ENCODE results near the gene IP6K1. TPM values are rescaled to one million over a fixed set of nuclear protein-coding genes. Genes with fewer than 3 reads are reported as not detected.
"Not testable (repeated sequence)": the region's sequence is repeated elsewhere in the genome, so short reads cannot be mapped to it uniquely, and the experiment has no call there.

IP6K1 gene
- total RNA-seq, 2 donors from 2014 or later: 26.3 to 37.2 TPM

DNA sequence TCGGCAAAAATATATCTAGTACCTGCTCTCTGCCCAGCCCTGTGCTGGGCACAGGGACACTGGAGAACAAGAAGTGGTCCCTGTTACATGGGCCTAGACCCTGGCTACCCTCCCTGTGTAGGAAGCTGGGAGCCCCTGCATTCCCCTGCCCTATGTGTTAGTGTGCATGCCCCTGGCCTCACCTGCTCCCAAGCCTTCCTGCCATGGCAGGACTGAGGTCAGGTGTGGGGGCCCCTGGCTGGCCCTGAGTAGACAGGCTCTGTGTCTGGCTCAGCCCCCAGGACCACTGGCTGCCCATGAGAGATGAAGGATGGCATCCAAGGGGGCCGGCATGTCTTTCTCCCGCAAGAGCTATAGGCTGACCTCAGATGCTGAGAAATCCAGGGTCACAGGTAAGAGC lies 95.5 kb downstream of the IP6K1 start:
- peak overlapping the region; percentile 99 for H3K27ac Mint-ChIP-seq
- H3K4me3 Mint-ChIP-seq: peak overlapping the region; percentile 96
- not testable (repeated sequence) for H3K9me3 Mint-ChIP-seq; H3K27me3 Mint-ChIP-seq; ATAC-seq (replicated peaks); H3K4me1 Mint-ChIP-seq
- peaks cover 20% of the 10 kb centered on the region for H3K36me3 Mint-ChIP-seq (ENCODE audit: low read depth)

DNA sequence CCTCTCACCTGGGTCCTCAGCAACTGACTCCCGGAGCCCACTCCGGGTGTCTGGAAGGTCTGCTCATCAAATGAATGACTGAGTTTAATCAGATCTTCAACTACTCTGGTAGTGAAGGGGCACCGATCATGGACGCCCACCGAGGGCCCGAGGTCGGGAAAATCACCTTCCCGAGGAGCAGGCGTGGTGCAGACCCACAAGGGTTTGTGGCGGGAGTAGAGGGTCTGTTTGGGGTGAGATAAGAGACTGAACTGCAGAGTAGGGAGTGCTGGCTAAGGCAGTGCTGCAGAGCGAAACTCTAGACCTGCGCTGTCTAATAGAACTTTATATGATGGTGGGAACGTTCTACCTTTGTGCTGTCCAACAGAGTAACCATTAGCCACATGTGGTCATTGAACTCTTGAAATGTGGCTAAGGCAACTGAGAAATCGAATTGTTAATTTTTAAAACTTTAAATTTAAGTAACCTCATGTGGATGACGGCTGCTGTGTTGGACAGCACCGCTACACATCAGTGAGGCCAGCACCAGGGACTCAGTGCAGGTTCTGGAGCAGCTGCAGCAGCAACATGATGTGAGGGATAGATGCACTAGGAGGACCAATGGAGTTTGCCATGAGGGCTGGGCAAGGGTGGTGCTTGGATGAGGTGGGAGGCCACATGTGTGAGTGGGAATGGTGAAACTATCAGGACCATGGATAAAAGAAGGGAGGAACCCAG lies 96.3 kb downstream of the IP6K1 start:
- H3K36me3 Mint-ChIP-seq (ENCODE audit: low read depth): peaks cover 20% of the 10 kb centered on the region

DNA sequence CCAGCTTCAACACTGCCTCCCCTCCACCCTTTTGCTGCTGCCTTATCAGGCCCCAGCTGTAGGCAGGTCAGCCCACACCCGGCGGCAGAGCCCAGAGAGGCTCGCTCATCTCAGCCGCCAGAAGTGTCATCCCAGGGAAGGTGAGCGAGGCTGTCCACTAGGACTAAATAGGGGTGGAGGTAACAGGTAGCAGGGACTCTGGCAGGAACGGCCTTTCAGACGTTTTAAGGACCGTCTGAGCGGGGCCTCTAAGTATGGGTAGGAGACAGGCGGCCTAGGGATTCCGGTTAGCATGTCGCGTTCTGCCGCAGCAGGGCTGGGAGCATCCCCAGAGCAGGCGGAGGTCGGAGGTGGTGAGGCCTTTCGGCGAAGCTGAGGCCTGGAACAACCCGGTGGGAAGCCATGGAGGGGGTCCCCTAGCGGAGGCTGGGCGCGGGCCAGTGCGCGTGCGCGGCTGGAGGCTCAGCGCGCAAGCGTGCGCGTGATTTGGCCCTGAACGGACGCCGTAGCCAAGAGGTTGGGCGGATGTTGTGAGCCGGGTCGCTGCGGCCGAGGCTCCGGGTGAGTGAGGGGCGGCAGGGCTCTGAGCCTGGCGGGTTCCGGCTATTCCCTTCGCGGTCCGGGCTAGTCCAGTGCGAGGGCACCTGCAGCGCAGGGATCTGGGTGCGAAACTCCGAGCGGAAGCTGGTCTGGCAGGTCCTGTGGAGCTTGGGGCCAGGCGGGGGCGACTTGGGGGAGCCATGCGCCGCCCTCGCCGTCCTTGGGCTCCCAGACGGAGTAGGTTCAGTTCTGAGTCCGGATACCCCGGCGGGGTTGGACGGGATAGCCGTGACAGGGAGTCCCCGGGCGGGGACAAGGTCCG lies 97.1 kb downstream of the IP6K1 start, which contains the start of the genes MST1 and RNF123:
Gene MST1, minus strand, starts transcription at position 429 of the 862 bp plus-strand sequence. CDS start 783 bp downstream, outside the sequence.
Gene RNF123, plus strand, starts transcription at position 512 of the 862 bp plus-strand sequence. CDS start 1,609 bp downstream, outside the sequence.
- Mint-ChIP-seq H3K4me1 (peaks cover 10% of the 10 kb centered on the region), H3K27me3 (no peaks in the 10 kb centered on the region), H3K4me3 (peak within 1 kb of the TSS; percentile 96), H3K9me3 (no peaks in the 10 kb centered on the region), H3K27ac (peak within 1 kb of the TSS; percentile 99), H3K36me3 (ENCODE audit: low read depth) (peaks cover 18% of the 10 kb centered on the region)
- peak; percentile 81 for ATAC-seq (replicated peaks)

More for the DNA sequence above, 96.3 kb downstream of the IP6K1 start:
- Mint-ChIP-seq H3K27ac (peak overlapping the region; percentile 99), H3K4me3 (peak overlapping the region; percentile 96)
- not testable (repeated sequence) for ATAC-seq (replicated peaks); H3K27me3 Mint-ChIP-seq; H3K9me3 Mint-ChIP-seq; H3K4me1 Mint-ChIP-seq

DNA sequence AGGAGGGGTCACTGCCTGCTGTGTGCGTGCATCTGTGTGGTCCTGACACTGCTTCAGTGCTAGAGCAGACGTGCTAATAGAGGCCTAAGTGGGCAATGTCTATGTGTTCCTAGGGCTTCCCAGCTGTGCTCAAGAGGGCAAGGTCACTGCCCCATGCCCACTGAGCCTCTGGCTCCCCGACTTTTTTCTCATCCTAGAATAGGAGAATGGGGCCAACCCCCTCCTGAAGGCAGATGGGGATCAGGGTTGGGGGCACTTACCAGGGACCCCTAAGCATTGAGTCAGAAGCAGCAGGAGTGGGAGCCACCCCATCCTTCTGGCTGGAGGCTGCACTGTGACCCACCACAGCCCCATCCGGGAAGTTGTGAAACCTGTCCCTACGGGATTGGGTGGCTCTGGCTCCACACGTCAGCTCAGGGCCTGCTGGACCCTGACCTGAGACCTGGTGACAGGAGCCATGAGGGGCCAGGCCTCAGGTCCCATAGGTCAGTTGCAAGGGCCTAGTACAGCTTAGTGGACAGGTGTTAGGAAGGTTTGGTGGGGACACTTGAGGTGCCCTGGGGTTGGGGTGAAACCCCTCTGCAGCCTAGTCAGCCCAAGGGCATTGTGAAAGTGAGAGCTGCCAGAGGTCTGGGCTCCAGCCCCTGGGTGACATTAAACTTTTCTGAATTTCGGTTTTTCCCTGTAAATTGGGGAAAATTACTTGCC lies 97.8 kb downstream of the IP6K1 start:
- not testable (repeated sequence) for H3K4me1 Mint-ChIP-seq; H3K27me3 Mint-ChIP-seq; H3K9me3 Mint-ChIP-seq; ATAC-seq (replicated peaks)
- peaks cover 14% of the 10 kb centered on the region for H3K36me3 Mint-ChIP-seq (ENCODE audit: low read depth)
- peak overlapping the region; percentile 99 for H3K27ac Mint-ChIP-seq
- H3K4me3 Mint-ChIP-seq: peak overlapping the region; percentile 96

DNA sequence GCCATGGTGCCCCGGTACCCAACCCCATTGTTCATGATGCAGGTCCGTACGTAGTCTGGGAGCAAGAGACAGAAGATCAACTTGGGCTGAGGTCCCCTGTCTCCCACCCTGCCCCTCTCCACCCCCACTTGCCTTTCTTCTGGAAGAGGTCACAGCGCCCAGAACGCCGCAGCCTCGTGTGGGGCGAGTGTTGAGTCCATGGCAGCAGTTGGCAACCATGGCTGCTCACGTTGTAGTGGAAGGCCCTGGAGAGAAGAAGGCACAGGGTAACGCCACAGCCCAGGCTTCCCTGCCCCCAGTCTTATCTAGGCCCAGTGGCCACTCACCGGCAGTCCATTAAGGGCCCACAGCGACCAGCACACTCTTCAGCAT lies 98.9 kb downstream of the IP6K1 start:
- not testable (repeated sequence) for H3K4me1 Mint-ChIP-seq; H3K9me3 Mint-ChIP-seq; ATAC-seq (replicated peaks); H3K27me3 Mint-ChIP-seq; H3K27ac Mint-ChIP-seq
- H3K4me3 Mint-ChIP-seq: peak overlapping the region; percentile 96
- peaks cover 24% of the 10 kb centered on the region for H3K36me3 Mint-ChIP-seq (ENCODE audit: low read depth)

DNA sequence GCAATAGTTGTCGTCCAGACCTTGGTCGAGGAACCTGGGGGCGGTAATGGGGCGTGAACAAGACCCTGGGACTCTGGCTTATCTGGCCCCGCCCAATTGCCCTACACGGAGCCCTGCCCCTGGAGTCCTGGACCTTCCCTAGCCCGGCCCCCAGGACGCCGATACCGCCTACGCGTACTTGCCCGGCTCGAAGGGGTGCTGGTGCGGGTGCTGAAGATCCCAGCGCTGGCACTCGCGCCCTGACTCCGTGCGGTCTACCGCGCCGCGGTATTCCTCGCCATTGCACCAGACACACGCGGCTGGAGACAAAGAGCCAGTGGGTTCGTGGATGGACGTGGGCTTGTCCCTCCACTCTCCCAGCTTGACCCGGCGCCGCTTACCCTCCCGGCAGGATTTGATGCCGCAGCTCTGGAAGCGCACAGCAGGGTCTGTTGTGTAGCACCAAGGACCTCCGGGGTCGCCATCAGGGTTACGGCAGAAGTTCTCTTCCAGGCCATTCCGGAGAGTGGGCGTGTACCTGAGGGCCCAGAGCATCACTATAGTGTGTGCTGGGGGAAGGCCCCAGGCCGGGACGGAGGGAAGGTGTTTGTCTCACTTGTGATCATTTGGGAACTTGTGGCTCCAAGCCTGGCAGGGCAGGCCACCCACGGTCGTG lies 99.4 kb downstream of the IP6K1 start:
- peak overlapping the region; percentile 96 for H3K4me3 Mint-ChIP-seq
- not testable (repeated sequence) for H3K9me3 Mint-ChIP-seq, H3K27ac Mint-ChIP-seq, H3K4me1 Mint-ChIP-seq, H3K27me3 Mint-ChIP-seq
- H3K36me3 Mint-ChIP-seq (ENCODE audit: low read depth): peaks cover 24% of the 10 kb centered on the region
- peak; percentile 50 for ATAC-seq (replicated peaks)

DNA sequence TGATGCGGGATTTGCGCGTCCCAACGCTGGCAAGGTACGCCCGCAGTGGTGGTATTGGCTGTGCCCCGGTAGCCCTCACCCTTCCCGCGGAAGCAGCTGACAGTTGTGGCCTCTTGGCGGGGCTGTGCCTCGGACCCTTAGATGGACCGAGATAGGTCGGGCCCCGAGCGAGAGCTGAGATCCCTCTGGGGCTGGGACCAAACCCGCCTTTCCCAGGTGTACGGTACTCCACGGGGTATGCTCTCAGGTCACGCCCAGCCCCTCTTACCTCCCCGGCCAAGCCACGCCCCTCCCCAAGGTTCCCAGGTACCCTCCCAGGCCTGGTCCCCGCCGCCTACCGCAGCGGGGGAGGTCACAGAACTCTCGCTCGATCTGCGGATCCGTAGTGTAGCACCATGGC lies 100.0 kb downstream of the IP6K1 start:
- Mint-ChIP-seq H3K36me3 (ENCODE audit: low read depth) (peaks cover 24% of the 10 kb centered on the region), H3K4me3 (peak overlapping the region; percentile 96)
- not testable (repeated sequence) for H3K4me1 Mint-ChIP-seq, H3K27me3 Mint-ChIP-seq, H3K27ac Mint-ChIP-seq, H3K9me3 Mint-ChIP-seq
- peak; percentile 25 for ATAC-seq (replicated peaks)

DNA sequence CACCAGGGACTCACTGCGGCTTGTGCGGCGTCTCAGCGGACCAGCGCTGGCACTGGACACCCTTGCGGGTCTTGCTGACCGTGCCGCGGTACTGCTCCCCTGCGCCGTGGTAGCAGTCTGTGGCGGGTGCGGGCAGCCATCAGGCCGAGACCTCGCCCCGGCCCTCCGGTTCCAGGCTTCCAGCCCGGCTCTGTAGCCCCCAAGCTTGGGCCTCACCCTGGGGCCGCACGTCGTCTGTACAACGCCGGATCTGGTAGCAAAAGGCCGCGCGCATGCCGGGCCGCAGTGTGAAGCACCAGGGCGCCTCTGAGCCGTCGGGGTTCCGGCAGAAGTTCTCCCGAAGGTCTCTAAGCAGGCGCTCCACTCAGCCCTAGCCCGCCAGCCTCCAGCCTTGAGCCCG lies 100.5 kb downstream of the IP6K1 start:
- H3K4me1 Mint-ChIP-seq, H3K27ac Mint-ChIP-seq, H3K9me3 Mint-ChIP-seq, H3K27me3 Mint-ChIP-seq: not testable (repeated sequence)
- peak; percentile 0 for ATAC-seq (replicated peaks)
- H3K36me3 Mint-ChIP-seq (ENCODE audit: low read depth): peaks cover 25% of the 10 kb centered on the region
- H3K4me3 Mint-ChIP-seq: peak overlapping the region; percentile 96

DNA sequence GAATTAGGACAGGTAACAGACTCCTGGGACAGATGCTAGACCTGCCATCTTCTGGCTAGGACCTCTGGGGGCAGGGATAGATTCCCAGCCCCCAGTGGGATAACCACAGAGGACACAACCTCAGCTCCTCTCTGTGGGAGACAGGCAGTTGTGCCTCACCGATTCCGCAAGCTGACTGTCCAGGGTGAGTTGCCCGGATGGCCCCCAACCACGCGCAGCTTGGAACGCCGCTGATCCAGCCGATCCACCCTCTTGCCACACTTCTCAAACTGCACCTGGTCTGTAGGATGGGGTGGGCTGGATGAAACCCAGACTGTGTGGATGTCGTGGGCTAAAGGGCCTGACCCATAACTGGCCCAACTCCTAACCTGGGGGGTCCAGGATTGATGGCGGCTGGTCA lies 101.2 kb downstream of the IP6K1 start:
- not testable (repeated sequence) for H3K27ac Mint-ChIP-seq; H3K9me3 Mint-ChIP-seq; H3K27me3 Mint-ChIP-seq; ATAC-seq (replicated peaks); H3K4me1 Mint-ChIP-seq
- H3K4me3 Mint-ChIP-seq: peak overlapping the region; percentile 27
- H3K36me3 Mint-ChIP-seq (ENCODE audit: low read depth): peaks cover 32% of the 10 kb centered on the region

DNA sequence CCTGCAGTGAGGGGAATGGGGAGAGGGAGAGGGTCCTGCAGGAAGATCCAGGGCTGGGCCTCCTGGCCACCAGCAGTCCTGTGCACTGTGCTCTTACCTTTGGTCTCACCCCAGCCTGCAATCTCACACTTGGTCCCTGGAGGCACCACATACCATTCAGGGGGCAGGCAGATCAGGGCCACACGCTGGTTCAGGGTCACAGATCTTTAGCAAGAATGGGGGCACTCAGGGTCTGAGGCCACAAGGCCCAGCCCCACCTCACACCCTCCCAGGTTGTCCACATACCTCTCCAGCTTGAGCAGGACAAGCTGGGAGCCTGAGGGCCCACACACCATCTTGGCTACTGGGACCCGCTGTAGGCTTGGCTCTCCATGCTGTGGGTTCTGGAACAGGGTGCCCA lies 101.9 kb downstream of the IP6K1 start:
- not testable (repeated sequence) for H3K9me3 Mint-ChIP-seq; H3K27me3 Mint-ChIP-seq; H3K27ac Mint-ChIP-seq; ATAC-seq (replicated peaks); H3K4me3 Mint-ChIP-seq
- Mint-ChIP-seq H3K4me1 (peaks cover 11% of the 10 kb centered on the region), H3K36me3 (ENCODE audit: low read depth) (peaks cover 36% of the 10 kb centered on the region)

DNA sequence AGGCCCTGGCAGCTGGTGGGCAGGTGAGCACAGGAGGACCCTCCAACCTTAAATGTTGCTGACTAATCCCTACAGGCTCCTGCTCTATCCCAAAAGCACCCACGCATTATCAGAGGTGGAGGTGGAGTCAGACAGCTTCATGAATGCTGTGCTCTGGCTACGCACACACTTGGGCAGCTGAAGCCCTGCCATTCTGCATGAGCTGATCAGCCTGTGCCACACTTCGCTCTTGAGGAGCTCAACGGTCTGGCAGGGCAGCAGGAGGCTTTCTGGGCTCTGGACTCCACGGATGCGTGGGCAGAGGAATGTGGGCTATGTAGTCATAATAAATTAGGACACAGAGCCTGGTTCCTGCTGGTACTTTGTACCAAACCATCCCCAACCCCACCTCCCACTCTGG lies 103.2 kb downstream of the IP6K1 start:
- Mint-ChIP-seq H3K9me3 (no peaks in the 10 kb centered on the region), H3K27me3 (no peaks in the 10 kb centered on the region), H3K36me3 (ENCODE audit: low read depth) (peaks cover 36% of the 10 kb centered on the region), H3K4me3 (no peak overlapping the region), H3K4me1 (peaks cover 6% of the 10 kb centered on the region), H3K27ac (no peak overlapping the region)
- ATAC-seq (replicated peaks): no peak

DNA sequence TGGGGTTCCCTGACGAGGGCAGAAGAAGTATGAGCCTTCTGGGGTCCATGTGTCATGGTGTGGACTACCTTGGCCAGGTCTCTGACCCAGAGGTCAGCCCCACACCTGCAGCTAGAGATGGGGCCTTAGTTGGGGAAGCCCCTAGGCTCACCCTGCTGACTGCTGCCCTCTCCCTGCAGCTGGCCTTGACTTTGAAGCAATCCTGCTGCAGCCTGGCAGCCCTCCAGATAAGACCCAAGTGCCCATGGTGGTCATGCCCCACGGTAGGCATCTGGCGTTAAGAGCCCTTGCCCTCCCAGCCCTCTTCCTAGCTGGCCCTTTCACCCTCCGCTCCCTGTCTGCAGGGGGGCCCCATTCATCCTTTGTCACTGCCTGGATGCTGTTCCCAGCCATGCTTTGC lies 104.8 kb downstream of the IP6K1 start:
- peaks cover 6% of the 10 kb centered on the region for H3K4me1 Mint-ChIP-seq
- peaks cover 51% of the 10 kb centered on the region for H3K36me3 Mint-ChIP-seq (ENCODE audit: low read depth)
- no peaks in the 10 kb centered on the region for H3K9me3 Mint-ChIP-seq
- H3K4me3 Mint-ChIP-seq: no peak overlapping the region
- H3K27ac Mint-ChIP-seq: no peak overlapping the region
- no peak for ATAC-seq (replicated peaks)
- no peaks in the 10 kb centered on the region for H3K27me3 Mint-ChIP-seq

DNA sequence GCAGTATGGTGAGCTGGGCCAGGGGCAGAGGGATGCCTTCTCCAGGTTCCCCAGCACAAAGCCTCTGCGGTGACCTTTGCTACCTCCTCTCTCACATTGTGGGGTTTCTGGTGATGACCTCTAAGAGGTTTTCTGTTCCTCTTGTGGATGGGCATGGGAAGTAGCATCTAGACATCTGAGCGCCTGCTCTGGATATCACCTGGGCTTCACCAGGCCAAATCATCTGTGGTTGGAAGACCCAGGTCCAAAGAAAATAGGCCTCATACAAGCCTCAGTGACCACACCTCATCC lies 105.2 kb downstream of the IP6K1 start:
- no peak for ATAC-seq (replicated peaks)
- no peak overlapping the region for H3K27ac Mint-ChIP-seq
- no peaks in the 10 kb centered on the region for H3K27me3 Mint-ChIP-seq
- H3K9me3 Mint-ChIP-seq: no peaks in the 10 kb centered on the region
- peaks cover 55% of the 10 kb centered on the region for H3K36me3 Mint-ChIP-seq (ENCODE audit: low read depth)
- H3K4me3 Mint-ChIP-seq: no peak overlapping the region
- peaks cover 6% of the 10 kb centered on the region for H3K4me1 Mint-ChIP-seq

DNA sequence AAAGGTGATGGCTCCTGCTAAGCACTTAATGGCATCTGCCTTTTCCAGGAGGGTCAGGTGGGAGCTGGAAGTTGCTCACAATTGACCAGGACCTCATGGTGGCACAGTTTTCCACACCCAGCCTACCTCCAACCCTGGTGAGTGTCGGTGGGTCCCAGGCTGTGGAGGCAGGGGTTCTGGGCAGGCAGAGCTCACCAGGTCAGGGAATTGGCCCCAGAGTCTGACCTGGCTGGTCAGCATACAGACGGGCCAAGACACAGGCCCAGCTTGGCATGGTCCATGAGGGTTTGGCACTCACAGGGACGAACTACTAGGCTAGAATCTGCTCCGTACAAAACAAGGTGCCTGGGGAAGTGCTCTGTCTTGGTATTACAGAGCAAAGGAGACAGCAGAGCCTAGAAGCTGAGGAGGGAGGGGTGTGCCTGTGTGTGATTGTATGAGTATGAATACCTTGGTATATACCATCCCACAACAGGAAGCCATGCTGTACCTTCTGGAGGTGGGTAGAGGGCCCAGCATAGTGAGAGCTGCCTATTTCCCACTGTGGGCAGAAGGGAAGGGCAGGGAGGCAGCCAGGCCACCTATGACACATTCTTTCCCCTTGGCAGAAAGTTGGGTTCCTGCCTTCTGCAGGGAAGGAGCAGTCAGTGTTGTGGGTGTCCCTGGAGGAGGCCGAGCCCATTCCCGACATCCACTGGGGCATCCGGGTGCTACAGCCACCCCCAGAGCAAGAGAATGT lies 105.7 kb downstream of the IP6K1 start:
- H3K27me3 Mint-ChIP-seq: no peaks in the 10 kb centered on the region
- H3K36me3 Mint-ChIP-seq (ENCODE audit: low read depth): peaks cover 60% of the 10 kb centered on the region
- H3K4me3 Mint-ChIP-seq: no peak overlapping the region
- H3K9me3 Mint-ChIP-seq: no peaks in the 10 kb centered on the region
- H3K27ac Mint-ChIP-seq: no peak overlapping the region
- ATAC-seq (replicated peaks): no peak
- H3K4me1 Mint-ChIP-seq: peaks cover 9% of the 10 kb centered on the region
